Measurements from ENCODE around the gene NPPC.

The NPPC gene

GRCh38 chr2:231926180-231926741, at the start of gene NPPC:
NPPC (minus strand) TSS chr2:231926396; CDS start chr2:231926249, 147 bp downstream.
- H3K9ac ChIP-seq (ENCODE audit: low read length): peak within 1 kb of the TSS; percentile 25; the same call in 1 of the 2 replicates
- H3K27me3 ChIP-seq (ENCODE audit: low read length): no peaks in the 10 kb centered on the region
- TF ChIP-seq CTCF (IDR thresholded peaks at IDR 0.05; ENCODE audit: insufficient read depth, low read length, poor library complexity, severe bottlenecking): no peak
- no peak for TF ChIP-seq EZH2phosphoT487 (conservative IDR thresholded peaks at IDR 0.05; ENCODE audit: low read length)
- H3K4me3 ChIP-seq (ENCODE audit: insufficient read depth, low read length, poor library complexity, severe bottlenecking): peak within 1 kb of the TSS; percentile 50
- H4K20me1 ChIP-seq (ENCODE audit: low read depth, low read length): no peaks in the 10 kb centered on the region
- H3K36me3 ChIP-seq (ENCODE audit: low read length): no peaks in the 10 kb centered on the region
- peak within 1 kb of the TSS; percentile 90 for H2AFZ ChIP-seq (ENCODE audit: low read depth, low read length, severe bottlenecking)
- H3K27ac ChIP-seq (ENCODE audit: low read depth, low read length): no peak within 1 kb of the TSS
- H3K9me2 ChIP-seq (replicated peaks; ENCODE audit: insufficient read depth, low read length): no peaks in the 10 kb centered on the region
- no peaks in the 10 kb centered on the region for H3F3A ChIP-seq (ENCODE audit: insufficient read depth)
- no peaks in the 10 kb centered on the region for H3K9me3 ChIP-seq (ENCODE audit: insufficient read depth, low read length)
- no peaks in the 10 kb centered on the region for H3K79me2 ChIP-seq (ENCODE audit: insufficient read depth, low read length)
- H3K4me2 ChIP-seq (ENCODE audit: low read depth, low read length, poor library complexity, severe bottlenecking): peak within 1 kb of the TSS; percentile 67

- no peaks in the 10 kb centered on the region for H3K27me3 ChIP-seq (ENCODE audit: low read length)
- no peaks in the 10 kb centered on the region for H3K9me3 ChIP-seq (ENCODE audit: insufficient read depth, low read length)
- no peaks in the 10 kb centered on the region for H3K36me3 ChIP-seq (ENCODE audit: low read length)
- peaks cover 10% of the 10 kb centered on the region for H3K79me2 ChIP-seq (ENCODE audit: insufficient read depth, low read length)
- H4K20me1 ChIP-seq (ENCODE audit: low read depth, low read length): no peaks in the 10 kb centered on the region
- H3K4me3 ChIP-seq (ENCODE audit: insufficient read depth, low read length, poor library complexity, severe bottlenecking): no peak overlapping the region
- no peak overlapping the region for H2AFZ ChIP-seq (ENCODE audit: low read depth, low read length, severe bottlenecking)
- no peak overlapping the region for H3K27ac ChIP-seq (ENCODE audit: low read depth, low read length)
- H3F3A ChIP-seq (ENCODE audit: insufficient read depth): no peaks in the 10 kb centered on the region
- TF ChIP-seq EZH2phosphoT487 (conservative IDR thresholded peaks at IDR 0.05; ENCODE audit: low read length): no peak
- TF ChIP-seq CTCF (IDR thresholded peaks at IDR 0.05; ENCODE audit: insufficient read depth, low read length, poor library complexity, severe bottlenecking): no peak
- H3K9ac ChIP-seq (ENCODE audit: low read length): no peak overlapping the region
- H3K4me2 ChIP-seq (ENCODE audit: low read depth, low read length, poor library complexity, severe bottlenecking): no peak overlapping the region
- H3K9me2 ChIP-seq (replicated peaks; ENCODE audit: insufficient read depth, low read length): no peaks in the 10 kb centered on the region
Observed at GRCh38 chr2:231975001-231975400, 48.8 kb upstream of the NPPC start.

GRCh38 chr2:231970461-231970860, 44.3 kb upstream of the NPPC start:
- Histone ChIP-seq H3F3A (ENCODE audit: insufficient read depth) (no peaks in the 10 kb centered on the region), H3K79me2 (ENCODE audit: insufficient read depth, low read length) (peaks cover 37% of the 10 kb centered on the region), H3K9me2 (replicated peaks; ENCODE audit: insufficient read depth, low read length) (no peaks in the 10 kb centered on the region), H3K9ac (ENCODE audit: low read length) (no peak overlapping the region), H4K20me1 (ENCODE audit: low read depth, low read length) (no peaks in the 10 kb centered on the region), H3K9me3 (ENCODE audit: insufficient read depth, low read length) (peaks cover 6% of the 10 kb centered on the region; the same call in 1 of the 2 replicates), H3K27me3 (ENCODE audit: low read length) (no peaks in the 10 kb centered on the region), H2AFZ (ENCODE audit: low read depth, low read length, severe bottlenecking) (no peak overlapping the region), H3K27ac (ENCODE audit: low read depth, low read length) (no peak overlapping the region), H3K36me3 (ENCODE audit: low read length) (peaks cover 4% of the 10 kb centered on the region), H3K4me2 (ENCODE audit: low read depth, low read length, poor library complexity, severe bottlenecking) (no peak overlapping the region), H3K4me3 (ENCODE audit: insufficient read depth, low read length, poor library complexity, severe bottlenecking) (no peak overlapping the region)
- TF ChIP-seq CTCF (IDR thresholded peaks at IDR 0.05; ENCODE audit: insufficient read depth, low read length, poor library complexity, severe bottlenecking): no peak
- no peak for TF ChIP-seq EZH2phosphoT487 (conservative IDR thresholded peaks at IDR 0.05; ENCODE audit: low read length)
